ENCODE measurements around the gene DCXR.

- TF ChIP-seq CTCF (conservative IDR thresholded peaks at IDR 0.05; ENCODE audit: low read depth, low read length) (no peak), EZH2 (IDR thresholded peaks at IDR 0.05; ENCODE audit: low read length, unreplicated experiment) (no peak), EZH2phosphoT487 (IDR thresholded peaks at IDR 0.05; ENCODE audit: borderline replicate concordance, low read length) (no peak)
These were observed 44.5 kb upstream of the DCXR start for GRCh38 chr17:82081966-82082365.

Data from PC-3 (cell line).